Type B pancreatic cell (in vitro differentiated cells): ENCODE data around the gene MPIG6B. TPM values are rescaled to one million over a fixed set of nuclear protein-coding genes. Genes with fewer than 3 reads are reported as not detected.

Experiments used
- DNase-seq: peaks from one replicate; pipeline ENCODE4 v3.0.0; 2021; ENCODE audit warnings: mixed read lengths; ENCODE audit not compliant: unreplicated experiment; ENCODE audit errors: extremely low spot score
- H3K27ac Mint-ChIP-seq: 2 replicates; pipeline ENCODE4 v1.8.0; 2021; ENCODE audit warnings: mild to moderate bottlenecking, mixed read lengths
- H3K27me3 Mint-ChIP-seq: 2 replicates; pipeline ENCODE4 v1.8.0; 2021; ENCODE audit warnings: mixed read lengths
- H3K36me3 Mint-ChIP-seq: 2 replicates; pipeline ENCODE4 v1.8.0; 2021; ENCODE audit warnings: mixed read lengths
- H3K4me1 Mint-ChIP-seq: one replicate; pipeline ENCODE4 v1.8.0; 2021; ENCODE audit warnings: mixed read lengths; ENCODE audit not compliant: unreplicated experiment
- H3K4me3 Mint-ChIP-seq: 2 replicates; pipeline ENCODE4 v1.8.0; 2021; ENCODE audit warnings: mild to moderate bottlenecking, mixed read lengths
- H3K9me3 Mint-ChIP-seq: 2 replicates; pipeline ENCODE4 v1.8.0; 2021; ENCODE audit warnings: mixed read lengths
- CTCF ChIP-seq: fragments of 200-600 bp; sonication (generic); conservative IDR thresholded peaks from 2 replicates; pipeline ENCODE4 v1.5.0; 2021; ENCODE audit warnings: antibody characterized with exemption, mild to moderate bottlenecking
- total RNA-seq: library from RNA; stranded (reverse); gene quantifications from 2 replicates; pipeline ENCODE4 v1.2.1, GENCODE V29; 2021; ENCODE audit warnings: low replicate concordance

Gene MPIG6B
- total RNA-seq, 1 donor from 2014 or later, result 0.41 TPM

DNA sequence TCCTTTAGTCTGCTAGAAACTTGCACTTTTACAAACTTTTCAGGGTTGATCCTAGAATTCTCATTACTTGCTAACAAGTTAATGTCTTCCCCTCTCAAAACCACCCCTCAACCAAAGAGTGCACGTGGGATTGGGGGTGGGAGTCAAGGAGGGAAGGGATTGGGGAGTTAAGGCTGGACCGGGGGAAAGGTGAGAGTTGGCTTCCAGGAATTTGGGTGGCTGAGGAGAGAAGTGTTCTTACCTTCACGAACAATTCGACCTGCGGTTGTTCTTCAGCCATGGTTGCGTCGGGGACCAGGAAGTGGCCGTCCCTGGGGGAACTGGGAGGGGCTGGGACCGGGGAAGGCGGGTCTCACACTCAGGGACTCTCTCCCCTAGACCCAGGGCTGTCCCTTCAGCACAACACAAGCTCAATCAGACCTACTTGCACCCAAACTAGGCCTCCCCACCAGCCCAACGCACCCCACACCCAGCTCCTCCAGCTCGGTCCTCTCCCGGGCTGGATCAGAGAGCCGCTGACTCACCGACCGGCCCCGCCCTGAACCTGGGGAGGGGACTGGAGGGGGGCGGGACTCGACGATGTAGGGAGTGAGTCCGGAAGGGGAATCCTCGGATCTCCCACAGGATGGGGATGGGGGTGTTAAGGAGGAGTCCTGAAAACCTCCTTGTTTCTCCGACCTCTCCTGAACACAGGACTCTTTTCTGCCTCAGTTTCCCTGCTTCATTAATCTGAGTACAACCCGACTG is 13.0 kb downstream of the MPIG6B start, which contains the start of gene CLIC1:
Gene CLIC1 (minus strand): TSS at position 510 of the 747 bp plus-strand sequence. CDS start 230 bp downstream, at position 280.
- no peaks in the 10 kb centered on the region for H3K9me3 Mint-ChIP-seq
- TF ChIP-seq CTCF, result no peak
- peaks cover 38% of the 10 kb centered on the region for H3K4me1 Mint-ChIP-seq
- H3K4me3 Mint-ChIP-seq, result peak within 1 kb of the TSS; percentile 98
- no peaks in the 10 kb centered on the region for H3K27me3 Mint-ChIP-seq
- no peak for DNase-seq
- peaks cover 24% of the 10 kb centered on the region for H3K36me3 Mint-ChIP-seq
- peak within 1 kb of the TSS; percentile 99 for H3K27ac Mint-ChIP-seq

DNA sequence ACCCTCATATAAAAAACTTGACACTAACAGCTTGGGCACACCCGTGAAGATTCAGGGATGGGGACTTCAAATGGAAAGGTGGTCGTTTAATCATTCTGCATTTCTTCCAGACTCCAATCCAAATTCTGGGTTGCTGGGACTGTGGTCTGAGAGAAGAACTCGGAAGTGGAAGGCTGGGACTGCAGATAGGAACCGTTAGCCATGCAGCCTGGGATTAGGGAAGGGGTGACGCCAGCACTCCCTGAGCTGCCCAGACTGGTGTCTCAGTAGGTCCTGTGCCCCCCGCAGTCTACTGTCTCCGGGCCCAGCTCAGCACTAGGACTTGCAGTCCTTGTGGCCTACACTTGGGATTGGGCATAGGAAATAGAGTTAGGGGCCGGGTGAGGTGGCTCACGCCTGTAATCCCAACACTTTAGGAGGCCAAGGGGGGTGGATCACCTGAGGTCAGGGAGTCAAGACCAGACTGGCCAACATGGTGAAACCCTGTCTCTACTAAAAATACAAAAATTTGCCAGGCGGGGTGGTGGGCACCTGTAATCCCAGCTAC is 13.7 kb downstream of the MPIG6B start:
- H3K27me3 Mint-ChIP-seq, result no peaks in the 10 kb centered on the region
- peak overlapping the region; percentile 99 for H3K27ac Mint-ChIP-seq
- DNase-seq, result no peak
- peak overlapping the region; percentile 98 for H3K4me3 Mint-ChIP-seq
- peaks cover 42% of the 10 kb centered on the region for H3K4me1 Mint-ChIP-seq
- TF ChIP-seq CTCF, result no peak
- H3K36me3 Mint-ChIP-seq, result peaks cover 24% of the 10 kb centered on the region
- no peaks in the 10 kb centered on the region for H3K9me3 Mint-ChIP-seq

DNA sequence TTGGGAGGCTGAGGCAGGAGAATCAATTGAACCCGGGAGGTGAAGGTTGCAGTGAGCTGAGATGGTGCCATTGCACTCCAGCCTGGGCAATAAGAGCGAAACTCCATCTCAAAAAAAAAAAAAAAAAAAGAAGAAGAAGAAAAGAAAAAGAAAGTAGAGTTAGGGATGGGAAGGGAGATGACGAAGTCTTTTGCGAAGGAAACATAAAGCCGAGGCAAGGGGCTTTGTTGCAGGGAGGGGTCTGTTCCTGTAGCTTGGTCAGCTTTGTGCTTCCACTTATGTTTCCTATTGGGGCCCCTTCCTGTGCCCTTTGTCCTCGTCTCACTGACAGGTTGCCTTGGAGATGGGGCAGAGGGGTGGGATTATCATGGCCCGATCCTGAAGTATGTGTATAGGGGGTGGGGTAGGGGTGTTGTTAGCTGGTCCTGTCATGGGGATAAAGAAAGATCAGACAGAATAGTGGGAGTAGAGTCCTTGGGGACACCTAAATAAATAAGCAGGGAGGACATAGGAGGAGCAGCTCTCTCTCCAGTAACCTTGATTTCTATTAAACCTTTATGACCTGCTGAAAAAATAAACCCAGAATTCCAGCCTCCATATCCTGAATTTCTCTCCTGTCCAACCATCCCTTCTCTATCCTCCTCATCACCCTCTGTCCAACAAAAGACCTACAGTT is 14.3 kb downstream of the MPIG6B start:
- no peaks in the 10 kb centered on the region for H3K27me3 Mint-ChIP-seq
- H3K27ac Mint-ChIP-seq, result peak overlapping the region; percentile 99
- DNase-seq, result no peak
- H3K4me3 Mint-ChIP-seq, result peak overlapping the region; percentile 98
- TF ChIP-seq CTCF, result no peak
- no peaks in the 10 kb centered on the region for H3K9me3 Mint-ChIP-seq
- peaks cover 44% of the 10 kb centered on the region for H3K4me1 Mint-ChIP-seq
- H3K36me3 Mint-ChIP-seq, result peaks cover 20% of the 10 kb centered on the region

DNA sequence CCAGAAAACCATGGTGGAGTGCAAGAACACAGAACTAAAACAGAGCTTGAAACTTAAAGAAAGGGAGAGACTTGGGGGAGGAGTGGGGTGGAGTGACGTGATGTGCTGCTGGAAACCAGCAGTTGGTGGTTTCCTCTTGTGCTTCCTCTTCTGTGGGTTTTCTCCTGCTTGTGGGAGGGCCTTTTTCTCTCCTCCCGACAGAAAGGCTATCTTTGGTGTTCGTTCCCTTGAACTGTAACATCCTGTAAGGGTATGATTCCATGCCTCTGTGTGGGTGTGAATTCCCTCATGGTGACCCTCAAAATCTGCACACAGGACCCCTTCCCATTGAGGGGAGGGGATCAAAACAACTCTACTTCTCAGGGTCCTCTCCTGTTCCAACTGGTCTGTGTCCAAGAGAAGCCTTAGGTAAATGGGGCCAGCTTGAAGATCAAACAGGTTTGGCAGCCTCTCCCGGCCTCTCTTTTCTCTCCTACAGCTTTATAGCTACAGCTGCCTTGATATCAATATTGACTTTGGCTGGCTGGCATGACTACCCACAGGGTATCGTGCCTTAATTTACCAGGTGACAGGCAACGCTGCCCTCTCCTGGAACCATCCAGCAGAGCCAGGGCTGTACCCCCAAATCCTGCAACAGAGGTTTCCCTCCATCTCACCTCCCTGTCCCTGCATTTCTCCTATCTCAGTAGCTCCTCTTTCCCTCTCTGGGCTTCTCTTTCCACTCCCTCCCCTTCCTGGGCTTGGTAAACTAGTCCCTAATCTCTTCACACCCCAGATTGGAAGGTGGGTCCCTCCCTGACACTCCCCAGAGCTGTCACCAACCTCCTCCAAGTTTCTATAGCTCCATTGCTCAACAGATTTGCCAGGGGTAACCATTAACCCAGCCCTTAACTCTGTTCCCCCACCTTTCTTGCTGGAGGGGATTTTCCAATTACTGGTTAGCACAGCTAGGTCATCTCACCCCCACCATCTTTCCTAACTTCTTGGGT is 15.1 kb downstream of the MPIG6B start:
- peaks cover 17% of the 10 kb centered on the region for H3K36me3 Mint-ChIP-seq
- H3K4me1 Mint-ChIP-seq, result peaks cover 41% of the 10 kb centered on the region
- no peaks in the 10 kb centered on the region for H3K27me3 Mint-ChIP-seq
- H3K9me3 Mint-ChIP-seq, result no peaks in the 10 kb centered on the region
- TF ChIP-seq CTCF, result peak; percentile 37
- no peak for DNase-seq
- peak overlapping the region; percentile 98 for H3K4me3 Mint-ChIP-seq
- H3K27ac Mint-ChIP-seq, result peak overlapping the region; percentile 99
